Inferior parietal cortex (tissue), 1 donor: ENCODE data around the gene LZTS2.
"Not testable (repeated sequence)": the region's sequence is repeated elsewhere in the genome, so short reads cannot be mapped to it uniquely, and the experiment has no call there.

Source experiments
- DNase-seq: peaks from one replicate; pipeline ENCODE4 v3.0.0-alpha.2; 2016; ENCODE audit errors: extremely low spot score

LZTS2 gene

GRCh38 chr10:100999742-101000126 is at the start of gene LZTS2:
TSS of gene LZTS2 (plus strand) at chr10:100999808. CDS start at chr10:101002539, 2,731 bp downstream.
- no peak for DNase-seq

- DNase-seq, result no peak
Measured at GRCh38 chr10:100960251-100960650, 39.4 kb upstream of the LZTS2 start.

GRCh38 chr10:100962351-100963080 is 37.1 kb upstream of the LZTS2 start:
- DNase-seq, result no peak

GRCh38 chr10:100963826-100964225 is 35.8 kb upstream of the LZTS2 start:
- DNase-seq, result no peak

- DNase-seq, result no peak
Measured at GRCh38 chr10:100965820-100966219, 33.8 kb upstream of the LZTS2 start.

GRCh38 chr10:100966887-100967286 is 32.7 kb upstream of the LZTS2 start:
- no peak for DNase-seq

- no peak for DNase-seq
Measured at GRCh38 chr10:100967332-100967731, 32.3 kb upstream of the LZTS2 start.

GRCh38 chr10:100968062-100968736 is 31.4 kb upstream of the LZTS2 start:
- no peak for DNase-seq

GRCh38 chr10:100968863-100969186 is 30.8 kb upstream of the LZTS2 start:
- no peak for DNase-seq

- DNase-seq, result no peak
Measured at GRCh38 chr10:100969187-100970075, 30.2 kb upstream of the LZTS2 start, which contains the start of gene SEMA4G. TSS of gene SEMA4G (plus strand) at chr10:100969504. CDS start at chr10:100972913, 3,409 bp downstream.

- no peak for DNase-seq
Measured at GRCh38 chr10:100970076-100970913, 29.3 kb upstream of the LZTS2 start.

GRCh38 chr10:100970914-100971811 is 28.4 kb upstream of the LZTS2 start:
- no peak for DNase-seq

- DNase-seq, result no peak
Measured at GRCh38 chr10:100972115-100972903, 27.3 kb upstream of the LZTS2 start.

- DNase-seq, result no peak
Measured at GRCh38 chr10:100972904-100973535, 26.6 kb upstream of the LZTS2 start.

GRCh38 chr10:100975397-100975796 is 24.2 kb upstream of the LZTS2 start:
- not testable (repeated sequence) for DNase-seq

GRCh38 chr10:100976906-100977305 is 22.7 kb upstream of the LZTS2 start:
- DNase-seq, result no peak

GRCh38 chr10:100977436-100977835 is 22.2 kb upstream of the LZTS2 start:
- no peak for DNase-seq

- DNase-seq, result no peak
Measured at GRCh38 chr10:100978121-100978900, 21.3 kb upstream of the LZTS2 start.

- no peak for DNase-seq
Measured at GRCh38 chr10:100978901-100979195, 20.8 kb upstream of the LZTS2 start.
